Tibial nerve (tissue), 4 donors: Measurements from ENCODE around the gene ROBO1.
A peak's percentile ranks its signal among the peaks of the same experiment; 100 is the strongest.

Source experiments
- CTCF ChIP-seq, 5 experiments: fragments of 200-600 bp in 3 of 5; fragments of 450-650 bp in 2 of 5; sonication (generic) in 3 of 5; IDR thresholded peaks; one replicate each; pipeline ENCODE4 v1.5.1; 2016 to 2019; ENCODE audit warnings: antibody characterized with exemption in 5 of 5, mild to moderate bottlenecking in 3 of 5, moderate library complexity in 2 of 5
- EP300 ChIP-seq, 2 donors: sonication (generic); formaldehyde crosslinking; IDR thresholded peaks; one replicate each; pipeline ENCODE4 v1.6.1; 2017; ENCODE audit warnings: antibody characterized with exemption in 2 of 2, mild to moderate bottlenecking in 1 of 2
- POLR2A ChIP-seq, 2 donors: fragments of 450-650 bp; IDR thresholded peaks; one replicate each; pipeline ENCODE4 v1.6.1; 2017; ENCODE audit warnings: antibody characterized with exemption in 2 of 2, mild to moderate bottlenecking in 2 of 2, moderate library complexity in 2 of 2

GRCh38 chr3:79086514-79086913, 681.3 kb downstream of the ROBO1 start:
- TF ChIP-seq POLR2A (IDR thresholded peaks at IDR 0.05) (no peak), CTCF (IDR thresholded peaks at IDR 0.05) (peak; percentile 21 to 61 (median 50)), EP300 (IDR thresholded peaks at IDR 0.05) (no peak)
